ENCODE data around the gene KRT78.

KRT78 gene

DNA sequence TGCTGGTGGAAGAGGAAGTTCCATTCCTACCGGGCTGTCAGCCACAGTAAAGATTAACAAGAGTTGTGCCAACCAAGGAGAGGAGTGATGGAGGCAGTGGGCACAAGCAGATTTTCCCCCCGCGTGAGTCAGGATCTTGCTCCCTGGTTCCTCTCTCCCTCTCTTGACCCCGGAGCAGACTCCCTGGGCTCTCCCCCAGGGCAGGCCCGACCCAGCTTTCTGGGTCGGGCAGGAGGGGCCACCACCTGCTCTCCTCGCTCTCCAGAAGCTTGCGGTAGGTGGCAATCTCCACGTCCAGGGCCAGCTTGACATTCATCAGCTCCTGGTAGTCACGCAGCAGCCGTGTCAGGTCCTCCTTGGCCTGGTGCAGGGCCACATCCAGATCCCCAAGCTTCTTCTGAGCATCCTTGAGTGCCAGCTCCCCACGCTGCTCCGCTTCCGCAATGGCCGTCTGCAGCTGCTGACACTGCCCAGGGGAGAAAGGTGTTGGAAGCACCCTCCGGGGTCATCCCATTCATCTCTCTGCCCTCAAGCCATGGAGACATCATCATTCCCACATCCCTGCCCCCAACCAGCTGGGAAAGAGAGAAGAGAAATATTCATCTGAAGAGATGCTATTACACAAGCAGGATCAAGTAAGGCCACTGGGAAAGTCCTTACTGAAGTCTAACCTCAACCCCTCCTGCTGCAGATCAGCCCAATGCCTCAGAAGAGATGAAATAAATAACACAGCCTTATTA lies 25.9 kb downstream of the KRT78 start:
- no peak for DNase-seq

DNA sequence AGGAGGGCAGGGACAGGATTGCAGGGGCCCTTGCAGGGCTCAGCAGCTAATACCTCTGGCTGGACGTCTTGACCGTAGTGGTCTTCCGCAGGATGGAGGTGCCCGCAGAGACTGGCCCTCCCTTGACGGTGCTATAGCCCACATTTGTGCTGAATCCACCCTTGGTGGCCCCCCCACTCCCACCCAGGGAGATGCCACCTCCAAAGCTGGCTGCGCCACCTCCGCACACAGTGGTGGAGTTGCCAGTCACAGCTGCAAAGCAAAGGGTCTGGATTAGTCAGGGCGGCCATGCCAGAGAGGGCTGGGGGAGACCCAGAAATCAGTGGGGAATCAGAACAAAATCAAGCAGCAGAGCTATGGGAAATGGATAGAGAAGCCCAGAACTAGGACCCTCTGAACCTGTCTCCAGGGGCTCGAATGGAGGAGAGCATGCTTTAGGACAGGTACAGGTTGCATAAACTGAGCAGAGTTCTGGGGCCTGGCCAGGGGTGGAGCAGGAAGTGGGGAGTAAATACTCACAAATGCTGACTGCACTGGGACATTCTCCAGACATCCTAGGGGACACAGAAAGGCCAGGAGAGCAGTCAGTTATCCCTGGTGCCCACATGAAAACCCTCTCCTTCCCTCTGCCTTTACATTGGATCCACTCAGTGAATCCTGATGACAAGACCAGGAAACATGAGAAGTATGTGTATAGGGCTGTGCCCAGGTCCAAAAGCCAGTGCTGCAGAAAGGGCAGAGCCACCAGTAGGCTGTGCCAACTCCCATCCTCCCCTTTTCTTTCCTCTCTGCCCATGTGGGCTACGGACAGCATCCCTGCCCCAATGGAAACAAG lies 26.8 kb downstream of the KRT78 start:
- DNase-seq: no peak

DNA sequence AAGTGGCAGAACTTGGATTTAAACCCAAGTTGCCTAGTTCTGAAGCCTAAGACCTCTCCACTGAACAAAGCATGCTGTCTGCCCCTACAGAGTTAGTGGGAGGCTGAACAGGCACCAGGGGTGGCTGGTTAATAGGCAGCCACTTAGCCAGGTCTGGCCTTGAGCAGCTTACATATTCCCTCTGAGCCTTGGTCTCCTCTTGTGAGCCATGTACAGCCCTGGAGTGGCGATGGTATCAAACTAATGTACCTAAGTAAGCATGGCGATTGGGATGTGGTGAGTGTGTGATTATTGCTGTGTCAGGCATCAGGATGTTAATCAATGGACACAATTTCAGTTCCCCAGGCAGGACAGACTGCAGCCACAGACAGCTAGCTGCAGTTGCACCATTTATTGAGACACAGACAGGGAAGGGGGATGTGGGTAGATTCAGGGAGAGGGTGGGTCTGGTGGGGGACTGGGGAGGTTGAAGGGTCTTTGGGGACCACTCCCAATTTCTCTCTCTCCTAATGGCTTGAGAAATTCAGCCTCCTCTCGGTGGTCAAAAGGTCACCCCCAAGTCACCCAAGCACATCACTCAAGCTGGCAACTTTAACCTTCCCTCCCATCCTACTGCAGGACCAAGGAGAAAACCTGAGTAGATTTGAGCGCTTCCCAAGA lies 27.6 kb downstream of the KRT78 start:
- no peak for DNase-seq

DNA sequence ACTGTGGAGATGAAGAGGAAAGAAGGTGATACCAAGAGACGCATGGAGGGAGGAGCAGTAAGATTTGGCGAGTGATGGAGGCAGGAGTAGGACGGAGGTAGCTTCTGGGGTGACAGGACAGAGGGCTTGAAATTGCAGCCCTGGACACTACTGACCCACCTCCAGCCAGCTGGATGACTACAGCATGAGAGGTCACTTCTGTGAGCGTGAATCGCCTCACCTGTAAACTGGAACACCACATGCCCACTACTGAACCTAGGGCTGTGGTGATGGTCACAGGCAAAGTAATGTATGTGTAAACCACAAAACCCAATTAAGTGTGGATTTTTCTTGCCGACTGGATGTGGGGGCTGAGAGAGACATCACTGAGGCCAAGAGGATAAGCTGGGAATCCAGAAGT lies 28.3 kb downstream of the KRT78 start:
- no peak for DNase-seq

DNA sequence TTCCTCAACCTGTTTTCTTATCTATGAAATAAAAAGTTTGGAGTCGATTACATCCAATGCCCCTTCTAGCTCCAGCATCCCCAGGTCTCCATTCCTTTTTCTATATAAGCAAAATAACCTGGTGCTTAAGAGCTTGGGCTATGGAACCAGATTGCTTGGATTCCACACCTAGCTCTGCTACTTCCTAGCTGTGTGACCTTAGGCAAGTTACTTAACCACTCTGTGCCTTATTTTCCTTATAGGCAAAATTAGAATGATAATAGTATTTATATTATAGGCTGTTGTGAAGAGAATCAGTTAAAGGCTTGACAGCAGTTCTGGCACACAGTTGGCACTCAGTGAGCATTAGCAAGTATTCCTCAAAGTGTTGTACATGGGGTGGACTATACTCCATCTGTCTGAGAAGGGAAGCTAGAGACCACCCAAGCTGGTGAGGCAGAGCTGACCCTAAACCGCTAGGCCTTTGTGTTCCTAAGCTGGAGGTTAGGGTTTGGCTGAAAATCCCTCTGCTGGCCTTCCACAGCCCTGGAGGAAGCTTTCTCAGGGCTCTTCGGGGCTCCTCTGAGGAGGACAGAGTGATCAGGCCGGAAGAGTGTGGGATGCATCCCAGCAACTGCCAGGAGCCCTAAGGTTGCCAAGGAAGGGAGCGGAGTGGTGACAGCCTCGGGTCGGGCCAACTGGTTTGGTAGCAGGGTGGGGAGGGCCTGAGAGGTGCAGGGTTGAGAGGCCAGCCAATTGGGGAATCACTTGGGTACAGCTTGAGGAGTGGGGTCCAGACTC lies 28.9 kb downstream of the KRT78 start:
- DNase-seq: no peak

DNA sequence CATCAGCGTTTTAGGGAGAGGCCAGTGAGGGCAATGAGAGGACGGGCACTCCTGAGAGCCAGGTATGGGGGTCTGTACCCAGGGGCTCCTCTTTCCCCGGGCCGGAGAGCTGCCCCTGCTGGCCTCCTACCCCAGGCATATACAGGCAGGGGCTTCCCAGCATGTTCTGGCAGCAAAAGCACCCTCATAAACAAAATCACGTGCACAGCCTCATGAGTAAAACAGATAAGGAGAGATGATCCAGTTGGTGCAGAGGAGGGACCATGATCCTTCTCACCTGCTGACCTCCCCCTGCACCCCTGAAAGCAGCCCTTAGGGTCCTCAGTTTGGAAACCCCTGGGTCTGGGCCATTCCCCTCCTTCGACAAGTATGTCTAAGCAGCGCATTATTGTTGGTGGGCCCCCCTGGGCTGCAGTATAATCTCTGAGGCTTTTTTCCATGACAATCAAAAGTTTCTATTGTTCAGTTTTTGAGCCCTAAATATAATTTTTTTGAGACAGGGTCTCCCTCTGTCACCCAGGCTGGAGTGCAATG lies 29.8 kb downstream of the KRT78 start:
- no peak for DNase-seq

DNA sequence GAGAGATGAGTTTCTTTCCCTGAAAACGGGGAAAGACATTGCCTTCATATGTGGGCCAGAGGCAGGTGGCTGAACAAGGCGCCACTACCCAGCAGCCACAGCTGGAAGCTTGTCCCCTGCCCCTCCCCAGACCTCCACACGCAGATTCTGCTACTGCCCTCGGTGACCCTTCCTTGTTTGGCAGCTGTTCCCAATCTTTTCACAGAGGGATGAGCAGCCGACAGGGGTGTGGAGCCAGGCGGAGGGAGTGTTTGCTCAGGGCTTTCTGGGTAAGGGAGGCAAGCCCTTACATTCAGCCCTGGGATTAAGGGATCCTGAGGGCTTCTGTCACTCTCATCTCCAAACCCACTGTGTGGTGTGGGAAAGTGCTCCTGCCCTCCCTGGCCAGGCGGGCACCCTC lies 30.4 kb downstream of the KRT78 start:
- DNase-seq: peak; percentile 69

DNA sequence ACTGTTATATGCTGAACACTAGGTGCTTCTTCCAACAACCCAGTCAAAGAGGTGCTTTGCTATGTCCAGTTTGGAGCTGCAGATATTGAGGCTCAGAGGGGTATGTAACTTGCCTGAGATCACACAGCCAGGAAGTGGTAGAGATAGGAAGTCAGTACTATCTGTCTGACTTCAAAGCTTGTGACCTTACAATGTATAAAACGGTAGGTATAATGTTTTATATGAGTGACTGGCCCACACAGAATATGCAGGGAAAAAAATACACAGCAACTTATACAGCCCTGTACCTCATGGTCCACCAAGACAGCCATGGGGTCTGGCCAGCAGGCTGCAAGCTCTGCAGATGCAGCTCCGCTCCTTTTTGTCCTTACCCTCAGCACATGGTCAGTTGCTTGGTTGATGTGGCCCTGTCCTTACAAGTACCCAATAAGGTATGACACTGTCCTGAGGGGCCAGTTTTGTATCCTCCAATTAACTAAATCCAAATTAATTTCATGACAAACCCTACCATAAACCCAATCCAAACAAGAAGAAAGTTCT lies 31.0 kb downstream of the KRT78 start:
- DNase-seq: no peak

DNA sequence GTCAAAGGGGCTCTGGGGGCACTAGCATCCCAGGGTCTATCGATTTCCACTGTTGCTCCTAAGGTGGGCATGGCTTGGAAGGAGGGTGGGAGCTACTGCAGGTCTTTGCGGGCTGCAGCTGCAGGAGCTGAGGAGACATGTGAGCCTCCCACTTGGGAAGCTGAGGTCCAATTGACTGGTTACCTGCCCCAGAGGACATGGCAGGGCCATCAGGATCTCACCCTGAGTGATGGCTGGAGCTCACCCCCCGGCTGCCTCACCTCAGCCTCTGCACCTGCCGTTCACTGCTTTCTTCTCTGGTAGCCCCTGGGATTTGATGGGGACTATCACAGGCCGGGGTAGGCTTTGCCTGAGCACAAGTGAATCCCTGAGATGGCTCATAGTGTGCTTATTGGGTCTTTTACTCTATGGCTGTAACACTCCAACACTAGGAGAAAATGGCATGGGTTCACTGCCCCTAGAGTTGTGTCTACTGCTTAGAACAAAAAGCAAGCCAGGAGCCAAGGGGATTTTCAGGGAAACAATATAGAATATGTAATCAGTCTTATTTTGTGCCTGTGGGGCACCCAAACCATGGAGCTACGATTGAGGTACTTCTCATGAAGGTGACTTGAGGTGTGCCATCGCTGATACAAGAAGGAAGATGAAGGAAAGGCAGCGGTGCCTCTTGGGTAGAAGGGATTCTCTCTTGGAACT lies 31.6 kb downstream of the KRT78 start:
- no peak for DNase-seq

DNA sequence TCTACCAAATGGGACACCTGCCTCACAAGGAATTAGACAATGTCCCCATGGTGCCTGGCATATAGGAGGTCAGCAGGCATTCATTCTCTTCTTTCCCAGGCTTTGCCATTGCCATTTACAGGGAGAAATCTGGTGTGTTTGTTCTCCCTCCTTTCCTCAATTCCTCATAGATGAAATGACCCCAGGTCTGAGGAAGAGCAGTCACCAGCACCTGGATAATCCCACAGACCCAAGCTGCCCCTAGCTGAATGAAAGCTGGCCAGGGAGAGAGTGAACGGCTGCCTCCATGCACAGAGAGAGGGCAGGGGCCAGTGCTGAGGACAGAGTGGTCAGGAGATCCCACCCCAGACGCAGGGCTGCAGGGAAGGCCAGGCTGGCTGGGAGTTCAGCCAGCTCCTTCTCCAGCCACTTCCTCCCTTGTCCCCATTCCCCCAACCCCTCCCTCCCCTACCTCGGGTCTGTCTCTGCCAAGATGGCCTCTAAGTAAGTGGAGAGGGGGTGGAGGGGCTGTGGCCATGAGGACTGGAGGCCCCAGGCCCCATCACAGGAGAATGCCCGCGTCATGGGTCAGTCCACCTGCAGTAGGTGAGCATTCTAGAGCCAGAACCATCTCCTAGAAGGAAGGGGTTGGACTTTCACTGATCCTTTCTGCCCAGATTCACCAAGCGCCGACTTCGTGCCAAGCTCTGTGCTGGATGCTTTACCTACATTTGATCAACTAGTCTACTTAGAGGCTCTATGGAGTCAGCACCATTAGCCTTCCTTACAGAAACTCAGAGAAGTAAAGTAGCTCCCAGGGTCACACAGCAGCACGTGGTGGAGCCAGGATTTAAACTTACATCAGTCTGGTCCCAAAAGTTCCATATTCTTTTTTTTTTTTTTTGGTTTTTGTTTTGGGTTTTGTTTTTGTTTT lies 32.9 kb downstream of the KRT78 start:
- DNase-seq: no peak

DNA sequence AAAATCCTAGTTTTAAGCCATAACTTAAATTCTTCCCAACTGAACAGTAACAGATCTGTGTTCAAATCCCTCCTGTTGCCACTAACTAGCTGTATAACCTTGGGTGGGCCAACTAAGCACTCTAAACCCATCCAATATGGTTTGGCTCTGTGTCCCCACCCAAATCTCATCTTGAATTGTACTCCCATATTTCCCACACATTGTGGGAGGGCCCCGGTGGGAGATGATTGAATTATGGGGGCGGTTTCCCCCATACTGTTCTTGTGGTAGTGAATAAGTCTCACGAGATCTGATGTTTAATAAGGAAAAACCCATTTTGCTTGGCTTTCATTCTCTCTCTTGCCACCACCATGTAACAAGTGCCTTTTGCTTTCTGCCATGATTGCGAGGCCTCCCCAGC lies 33.6 kb downstream of the KRT78 start:
- no peak for DNase-seq

DNA sequence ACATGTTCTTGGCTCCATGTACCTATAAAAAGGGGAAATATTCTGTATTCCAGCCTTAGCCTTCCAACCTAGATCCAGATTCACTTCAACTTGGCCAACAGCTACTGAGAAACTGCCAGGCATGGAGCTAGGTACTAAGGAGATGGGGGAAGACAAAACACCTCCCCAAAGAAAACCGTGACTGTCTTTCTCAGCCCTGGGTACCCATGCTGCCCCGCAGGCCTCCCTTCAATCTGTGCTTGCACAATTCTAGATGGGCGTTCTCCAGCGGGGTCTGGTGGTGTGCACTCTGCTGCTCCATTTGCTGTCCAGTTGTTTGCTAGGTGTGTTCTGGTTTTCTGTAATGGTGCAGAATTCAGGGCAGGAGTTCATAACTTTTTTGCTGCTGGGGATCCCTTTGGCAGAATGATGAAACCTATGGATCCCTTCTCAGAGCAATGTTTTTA lies 34.1 kb downstream of the KRT78 start:
- no peak for DNase-seq

DNA sequence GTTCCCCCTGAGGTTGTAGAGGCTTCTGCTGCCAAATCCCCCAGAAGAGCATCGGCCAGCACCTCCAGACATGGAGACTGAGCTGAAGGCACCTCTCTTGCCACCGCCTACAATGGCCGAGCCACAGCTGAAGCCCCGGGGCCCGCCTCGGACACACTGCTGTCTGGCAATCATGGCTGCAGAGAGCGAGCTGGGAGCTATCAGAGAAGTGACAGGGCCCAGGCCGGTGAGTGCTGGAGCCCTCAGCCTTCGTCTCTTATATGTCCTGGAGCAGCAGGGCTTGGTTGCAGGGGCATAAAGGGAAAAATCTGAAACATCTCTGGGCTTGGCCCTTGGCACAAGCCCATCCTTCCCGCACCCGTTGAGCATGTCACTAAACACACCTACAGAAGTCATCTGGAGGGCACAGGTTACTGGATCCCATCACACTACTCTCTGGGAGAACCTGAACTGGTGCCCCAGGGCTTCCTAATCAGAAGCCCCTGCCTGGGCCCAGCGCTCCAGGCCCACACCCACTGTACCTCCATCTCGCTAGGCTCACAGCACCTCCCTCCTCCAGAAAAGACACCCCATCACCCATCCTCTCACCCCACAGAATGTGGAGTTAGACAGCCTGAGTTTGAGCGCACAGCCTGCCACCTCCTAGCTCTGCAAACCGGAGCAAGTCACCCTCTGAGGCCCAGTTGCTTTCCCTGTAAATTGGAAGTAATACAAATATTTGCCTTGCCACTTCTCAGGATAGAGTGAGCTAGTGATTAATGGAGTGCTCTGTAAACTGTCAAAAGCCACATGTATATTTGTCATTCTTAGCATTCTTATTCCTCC lies 34.7 kb downstream of the KRT78 start, which contains the start of gene KRT4:
KRT4 (minus strand) TSS at position 232 of the 825 bp plus-strand sequence; CDS start at position 174, 58 bp downstream.
- no peak for DNase-seq

DNA sequence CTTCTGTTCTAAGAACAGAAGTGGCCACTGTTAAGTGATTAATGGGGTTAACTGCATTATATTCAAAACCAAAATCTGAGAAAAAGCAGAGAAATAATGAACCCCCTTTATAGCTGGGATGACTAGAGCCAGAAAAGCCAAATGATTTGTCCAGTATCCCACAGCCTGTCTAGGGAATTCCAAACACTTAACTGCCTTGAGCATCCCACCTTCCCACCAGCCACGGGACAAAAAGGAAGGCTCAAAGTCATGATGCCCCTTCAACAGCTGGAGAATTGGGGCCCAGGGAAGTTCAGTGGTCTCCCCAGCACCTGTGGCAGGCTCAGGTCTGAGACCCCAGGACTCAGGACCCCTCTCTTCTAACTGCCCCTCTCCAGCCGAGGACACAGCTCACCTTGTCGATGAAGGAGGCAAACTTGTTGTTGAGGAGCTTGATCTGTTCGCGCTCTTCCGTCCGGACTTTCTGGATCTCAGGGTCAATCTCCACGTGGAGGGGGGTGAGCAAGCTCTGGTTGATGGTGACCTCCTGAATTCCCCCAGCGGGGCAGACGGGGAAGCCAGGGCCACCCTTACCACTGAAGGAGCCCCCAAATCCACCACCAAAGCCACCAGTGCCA lies 35.5 kb downstream of the KRT78 start:
- DNase-seq: no peak

DNA sequence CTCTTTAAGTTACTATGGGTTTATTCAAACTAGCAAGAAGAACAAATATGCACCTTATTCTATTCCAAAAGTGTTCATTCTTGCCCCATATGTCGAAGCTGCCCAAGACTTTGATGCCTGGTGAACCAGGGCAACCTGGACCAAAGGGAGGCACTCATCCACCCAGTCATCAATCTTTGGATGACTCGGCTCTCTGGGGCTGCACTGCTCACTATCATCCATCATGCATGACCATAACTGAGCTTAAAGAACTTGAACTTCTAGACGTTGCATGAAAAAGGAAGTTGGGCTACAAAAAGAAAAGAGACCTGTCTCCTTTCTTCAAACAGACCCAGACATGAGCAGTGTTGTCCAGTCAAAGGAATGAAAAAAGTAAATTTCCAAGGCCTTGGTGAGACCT lies 36.0 kb downstream of the KRT78 start:
- no peak for DNase-seq

DNA sequence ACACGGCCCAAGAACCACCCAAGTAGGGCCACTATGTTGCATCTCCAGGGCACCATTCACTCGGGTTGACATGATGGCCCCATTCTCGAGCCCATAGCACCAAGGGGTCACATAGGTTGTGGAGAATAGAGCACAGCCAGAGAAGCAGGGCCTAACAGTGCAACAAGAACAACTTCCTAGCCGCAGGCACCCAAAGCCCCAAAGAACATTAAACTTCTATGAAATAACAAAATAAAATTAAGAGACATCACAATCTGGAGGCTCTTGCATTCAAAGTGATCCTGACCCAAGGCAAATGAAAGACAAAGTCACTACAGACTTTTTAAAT lies 36.8 kb downstream of the KRT78 start:
- no peak for DNase-seq

DNA sequence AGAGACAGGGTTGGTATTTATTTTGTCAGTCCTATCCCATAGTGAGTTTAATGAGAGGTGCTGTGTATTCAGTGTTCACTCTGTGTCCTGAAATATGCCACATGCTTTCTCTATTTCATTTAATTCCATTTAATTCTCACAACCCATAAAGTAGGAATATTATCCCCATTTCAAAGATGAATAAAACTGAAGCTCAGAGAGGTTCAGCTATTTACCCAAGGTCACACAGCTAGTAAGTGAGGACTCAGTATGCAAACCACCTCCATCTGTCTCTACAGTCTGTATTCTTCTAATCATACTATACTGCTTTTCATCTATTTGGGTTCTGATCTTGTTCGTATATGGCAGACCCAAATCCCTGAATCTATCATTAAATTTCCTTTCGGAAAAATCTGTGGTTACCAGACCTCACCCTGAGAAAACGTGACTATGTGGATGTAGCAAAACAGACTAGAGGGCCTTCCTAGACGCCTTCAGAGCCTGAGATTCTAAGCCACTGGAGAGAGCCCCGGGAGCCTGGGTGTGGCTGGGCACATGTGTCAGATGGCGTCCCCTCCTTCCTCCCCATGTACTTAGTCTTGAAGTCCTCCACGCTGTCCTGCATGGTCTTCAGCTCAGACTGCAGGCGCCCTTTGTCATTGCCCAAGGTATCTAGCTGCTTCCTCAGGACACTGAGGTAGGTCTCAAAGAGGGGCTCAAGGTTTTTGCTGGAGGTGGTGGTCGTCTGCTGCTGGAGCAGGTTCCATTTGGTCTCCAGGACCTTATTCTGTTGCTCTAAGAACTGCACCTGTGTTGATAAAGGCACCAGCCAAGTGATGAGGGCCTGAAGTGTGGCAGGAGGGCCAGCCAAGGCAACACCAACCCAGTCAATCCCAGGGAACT lies 37.4 kb downstream of the KRT78 start:
- no peak for DNase-seq

DNA sequence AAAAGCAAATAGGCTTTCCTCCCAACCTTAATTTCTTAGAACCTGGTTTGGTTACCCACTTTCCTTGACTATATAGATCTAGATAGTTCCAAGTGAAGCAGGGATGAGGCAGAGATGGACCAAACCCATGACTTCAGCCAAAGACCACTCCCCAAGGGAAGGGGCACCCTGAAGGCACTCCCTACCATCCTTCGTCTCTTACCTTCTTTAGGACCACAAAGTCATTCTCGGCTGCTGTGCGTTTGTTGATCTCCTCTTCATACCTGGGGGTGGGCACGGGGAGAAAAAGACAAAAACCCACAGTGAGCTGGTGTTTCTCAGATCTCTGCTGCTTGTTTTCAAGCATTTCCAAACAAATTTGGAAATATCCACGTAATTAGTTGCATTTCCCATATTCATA lies 38.2 kb downstream of the KRT78 start:
- DNase-seq: no peak
